ENCODE data around the gene TENT4A.

Gene TENT4A

DNA sequence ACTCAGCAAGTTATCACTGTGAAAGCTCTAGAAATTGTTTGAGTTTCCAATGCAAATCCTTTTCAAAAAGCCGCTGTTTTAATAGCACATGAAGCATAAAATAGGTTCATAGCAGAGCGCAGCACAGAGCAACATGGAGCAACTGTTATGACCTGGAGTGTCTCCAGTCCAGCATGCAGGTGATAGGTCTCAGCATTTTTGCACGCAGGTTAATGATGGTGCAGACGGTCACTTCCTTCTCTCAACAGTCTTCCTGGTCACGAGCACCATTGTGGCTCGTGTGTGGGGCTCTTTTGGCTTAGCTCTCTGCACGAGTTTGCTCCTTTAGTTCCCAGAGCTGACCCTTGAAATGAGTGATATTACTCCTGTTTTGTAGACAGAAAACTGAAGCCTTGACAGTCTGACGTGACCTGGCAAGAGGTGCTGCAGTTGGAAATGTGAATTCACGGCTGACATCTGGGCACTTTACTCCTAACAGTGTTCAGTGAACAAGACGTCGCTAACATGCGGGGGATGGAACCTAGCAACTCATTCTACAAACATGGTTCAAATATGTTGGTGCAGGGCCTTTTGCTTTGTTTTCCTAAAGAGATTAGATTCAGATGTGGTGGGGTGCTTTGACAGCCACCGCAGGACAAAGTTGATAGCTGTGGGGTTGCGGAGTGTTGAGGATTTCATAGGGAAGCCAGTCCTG, 10.0 kb downstream of the TENT4A start:
- TF ChIP-seq Cebpa-rat (IDR thresholded peaks at IDR 0.05) = no peak
- Histone ChIP-seq H3K4me3 (no peak overlapping the region), H3K4me1 (peaks cover 87 to 100% (median 99%) of the 10 kb centered on the region in 10 experiments), H3K9me3 (replicated peaks in 1 of 11) (no peaks in the 10 kb centered on the region), H3K36me3 (peaks cover 13 to 56% (median 36%) of the 10 kb centered on the region in 11 experiments; a peak in 20 of 22 replicates), H3K27me3 (no peaks in the 10 kb centered on the region), H3K9ac (no peak overlapping the region; a peak in 1 of 22 replicates), H3K27ac (no peak overlapping the region), H3K4me2 (peak overlapping the region; percentile 57 to 99 (median 86)), H4K20me1 (peaks cover 97 to 100% (median 100%) of the 10 kb centered on the region in 11 experiments)

GRCh38 chr5:6723816-6724300, 10.6 kb downstream of the TENT4A start:
- Histone ChIP-seq H3K36me3 (peaks cover 12 to 50% (median 30%) of the 10 kb centered on the region in 11 experiments; a peak in 20 of 22 replicates), H3K9me3 (replicated peaks in 1 of 11) (no peaks in the 10 kb centered on the region), H3K4me1 (peaks cover 87 to 100% (median 99%) of the 10 kb centered on the region in 10 experiments), H3K4me3 (no peak overlapping the region), H3K27ac (no peak overlapping the region), H3K4me2 (peak overlapping the region; percentile 57 to 99 (median 86); a peak in 19 of 22 replicates), H3K27me3 (no peaks in the 10 kb centered on the region), H3K9ac (no peak overlapping the region; a peak in 1 of 22 replicates), H4K20me1 (peaks cover 97 to 100% (median 100%) of the 10 kb centered on the region in 11 experiments)
- TF ChIP-seq Cebpa-rat (IDR thresholded peaks at IDR 0.05) = no peak

GRCh38 chr5:6724321-6724929, 11.2 kb downstream of the TENT4A start:
- Histone ChIP-seq H3K4me2 (peak overlapping the region in 9 of 11 experiments; percentile 72 to 99 (median 86); a peak in 12 of 22 replicates), H4K20me1 (peaks cover 96 to 100% (median 100%) of the 10 kb centered on the region in 11 experiments), H3K27ac (no peak overlapping the region), H3K4me3 (no peak overlapping the region), H3K4me1 (peaks cover 87 to 100% (median 100%) of the 10 kb centered on the region in 10 experiments), H3K9ac (no peak overlapping the region), H3K9me3 (replicated peaks in 1 of 11) (no peaks in the 10 kb centered on the region), H3K36me3 (peaks cover 12 to 45% (median 29%) of the 10 kb centered on the region in 11 experiments; a peak in 20 of 22 replicates), H3K27me3 (no peaks in the 10 kb centered on the region)
- TF ChIP-seq Cebpa-rat (IDR thresholded peaks at IDR 0.05) = no peak

DNA sequence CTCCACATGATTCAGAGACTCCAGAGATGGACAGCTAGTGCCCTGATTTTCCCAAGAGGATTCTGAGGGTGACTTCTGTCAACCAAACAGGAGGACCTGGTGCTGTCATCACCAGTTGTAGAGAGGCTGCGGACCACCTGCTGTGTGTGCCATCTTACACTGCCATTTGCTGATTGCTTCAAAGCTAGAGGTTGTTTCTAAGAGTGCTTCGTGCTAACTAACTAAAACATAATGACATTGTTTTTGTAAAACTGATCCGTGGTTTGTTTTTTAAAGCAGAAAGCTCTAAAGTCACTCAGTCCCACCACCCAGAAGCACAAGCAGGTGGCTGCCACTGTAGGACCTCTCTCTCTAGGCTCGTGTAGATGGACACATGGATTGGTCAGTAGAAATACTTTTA, 12.2 kb downstream of the TENT4A start:
- no peak overlapping the region for H3K27ac ChIP-seq

GRCh38 chr5:6726006-6726405, 12.8 kb downstream of the TENT4A start:
- Histone ChIP-seq H3K4me3 (0 out of 20 replicates have a peak overlapping the region, but pooled peaks of 1 of the 10 experiments have one; percentile 8), H3K9ac (peak overlapping the region in 3 of 11 experiments; percentile 30 to 51 (median 44); a peak in 3 of 22 replicates), H3K27me3 (no peaks in the 10 kb centered on the region), H3K36me3 (peaks cover 12 to 34% (median 24%) of the 10 kb centered on the region in 11 experiments; a peak in 19 of 22 replicates), H3K4me1 (peaks cover 87 to 100% (median 100%) of the 10 kb centered on the region in 10 experiments), H3K4me2 (peak overlapping the region; percentile 67 to 98 (median 83)), H4K20me1 (peaks cover 96 to 100% (median 100%) of the 10 kb centered on the region in 11 experiments), H3K27ac (peak overlapping the region in 4 of 11 experiments; percentile 6 to 64 (median 54); a peak in 6 of 22 replicates), H3K9me3 (replicated peaks in 1 of 11) (no peaks in the 10 kb centered on the region)
- no peak for TF ChIP-seq Cebpa-rat (IDR thresholded peaks at IDR 0.05)

More for the DNA sequence above, 12.2 kb downstream of the TENT4A start:
- Histone ChIP-seq H3K4me1 (peaks cover 87 to 100% (median 100%) of the 10 kb centered on the region in 10 experiments), H3K4me2 (peak overlapping the region; percentile 67 to 98 (median 83); a peak in 18 of 22 replicates), H3K9me3 (replicated peaks in 1 of 11) (no peaks in the 10 kb centered on the region), H3K36me3 (peaks cover 12 to 35% (median 23%) of the 10 kb centered on the region in 11 experiments; a peak in 18 of 22 replicates), H4K20me1 (peaks cover 96 to 100% (median 100%) of the 10 kb centered on the region in 11 experiments), H3K4me3 (no peak overlapping the region), H3K27me3 (no peaks in the 10 kb centered on the region), H3K9ac (peak overlapping the region in 1 of 11 experiments; percentile 25; a peak in 1 of 22 replicates)
- no peak for TF ChIP-seq Cebpa-rat (IDR thresholded peaks at IDR 0.05)

DNA sequence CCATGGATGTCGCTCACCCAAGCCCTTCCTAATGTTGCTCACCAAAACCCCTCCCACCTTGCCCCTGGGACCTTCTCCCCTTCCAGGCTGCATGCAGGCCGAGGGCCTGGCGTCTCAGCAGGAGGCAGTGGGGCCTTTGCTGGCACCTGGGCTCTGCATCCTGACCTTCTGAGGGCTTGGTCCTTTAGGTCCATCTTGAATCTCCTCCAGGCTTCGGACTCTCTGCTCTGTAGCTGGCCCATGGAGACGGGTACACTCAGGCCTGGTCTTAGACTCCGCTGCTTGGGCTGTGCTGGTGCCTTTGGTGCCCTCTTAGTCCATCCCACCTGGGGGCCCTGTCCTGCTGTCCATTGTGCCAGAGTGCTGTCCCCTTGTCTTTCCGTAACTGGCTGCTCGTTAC, 14.0 kb downstream of the TENT4A start:
- Histone ChIP-seq H3K4me1 (peaks cover 90 to 100% (median 100%) of the 10 kb centered on the region in 10 experiments), H3K9ac (peak overlapping the region in 5 of 11 experiments; percentile 1 to 51 (median 37); a peak in 8 of 22 replicates), H3K36me3 (peaks cover 12 to 34% (median 25%) of the 10 kb centered on the region in 11 experiments; a peak in 19 of 22 replicates), H3K4me3 (no peak overlapping the region), H4K20me1 (peaks cover 97 to 100% (median 100%) of the 10 kb centered on the region in 11 experiments), H3K27me3 (no peaks in the 10 kb centered on the region), H3K9me3 (replicated peaks in 1 of 11) (no peaks in the 10 kb centered on the region), H3K4me2 (peak overlapping the region; percentile 67 to 98 (median 83)), H3K27ac (peak overlapping the region in 8 of 11 experiments; percentile 29 to 64 (median 37); a peak in 11 of 22 replicates)
- no peak for TF ChIP-seq Cebpa-rat (IDR thresholded peaks at IDR 0.05)

DNA sequence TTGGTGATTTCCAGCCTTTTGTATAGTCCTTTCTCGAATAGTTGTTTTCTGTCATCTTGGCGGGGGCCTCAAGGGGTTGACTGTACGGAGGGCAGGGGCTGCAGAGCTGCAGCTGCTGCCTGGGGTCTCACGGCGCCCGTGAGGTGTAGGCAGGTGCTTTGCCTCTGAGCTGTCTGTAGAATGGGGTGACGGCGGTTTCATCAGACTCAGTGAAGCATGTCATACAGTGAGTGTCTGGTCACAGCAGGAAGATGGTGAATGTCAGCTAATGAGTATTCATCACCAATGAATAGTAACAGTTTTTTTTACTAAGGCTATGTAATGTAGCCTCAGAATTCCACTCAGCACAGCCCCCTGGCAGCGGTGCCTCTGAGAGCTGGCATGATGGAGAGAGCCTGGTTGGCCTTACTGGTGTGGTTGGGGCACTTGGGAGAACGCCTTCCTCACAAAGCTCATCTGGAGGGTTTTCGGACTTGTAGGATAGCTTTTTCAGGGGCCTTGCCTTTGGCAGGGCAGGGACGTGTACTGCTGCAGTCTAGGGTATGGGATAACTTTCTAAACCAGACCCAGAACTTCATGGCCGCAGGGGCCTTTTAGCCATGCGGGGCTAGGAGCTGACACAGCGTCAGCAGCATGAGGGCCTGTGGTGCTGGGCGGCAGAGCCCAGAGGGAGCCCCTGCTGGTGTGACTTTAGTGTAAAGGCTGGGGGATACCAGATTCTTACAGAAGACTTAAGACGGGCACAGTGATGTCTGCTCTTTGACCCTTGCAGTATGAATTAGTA, 15.0 kb downstream of the TENT4A start:
- H4K20me1 ChIP-seq = peaks cover 94 to 100% (median 99%) of the 10 kb centered on the region in 11 experiments
- H3K27me3 ChIP-seq = no peaks in the 10 kb centered on the region
- H3K9ac ChIP-seq = peak overlapping the region in 6 of 11 experiments; percentile 16 to 63 (median 43); a peak in 8 of 22 replicates
- no peak for TF ChIP-seq Cebpa-rat (IDR thresholded peaks at IDR 0.05)
- H3K9me3 ChIP-seq (replicated peaks in 1 of 11) = no peaks in the 10 kb centered on the region
- H3K27ac ChIP-seq = peak overlapping the region in 8 of 11 experiments; percentile 12 to 64 (median 46); a peak in 15 of 22 replicates
- peaks cover 12 to 39% (median 27%) of the 10 kb centered on the region in 11 experiments; a peak in 19 of 22 replicates for H3K36me3 ChIP-seq
- H3K4me3 ChIP-seq = no peak overlapping the region
- H3K4me1 ChIP-seq = peaks cover 90 to 100% (median 100%) of the 10 kb centered on the region in 10 experiments
- peak overlapping the region; percentile 67 to 98 (median 83) for H3K4me2 ChIP-seq

DNA sequence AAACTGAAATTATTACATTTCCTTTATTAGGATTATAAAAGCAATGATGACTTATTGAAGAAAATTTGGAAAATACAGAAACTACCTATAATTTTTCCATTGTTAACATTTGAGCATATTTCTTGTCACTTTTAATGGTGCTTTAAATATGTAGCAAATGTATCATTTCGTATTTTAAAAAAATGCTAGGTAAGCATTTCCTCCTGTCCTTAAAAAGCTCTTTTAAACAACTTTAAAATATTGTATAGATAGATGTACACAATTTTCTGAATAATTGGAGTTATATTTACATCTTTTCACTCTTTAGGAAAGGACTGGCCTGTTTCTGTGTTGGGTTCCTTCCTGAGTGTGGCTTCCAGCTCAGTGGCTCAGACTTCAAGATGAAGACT, 15.6 kb downstream of the TENT4A start:
- H3K36me3 ChIP-seq = peaks cover 12 to 36% (median 24%) of the 10 kb centered on the region in 11 experiments; a peak in 19 of 22 replicates
- H3K4me3 ChIP-seq = no peak overlapping the region
- peak overlapping the region; percentile 67 to 98 (median 83) for H3K4me2 ChIP-seq
- no peak for TF ChIP-seq Cebpa-rat (IDR thresholded peaks at IDR 0.05)
- H4K20me1 ChIP-seq = peaks cover 93 to 100% (median 99%) of the 10 kb centered on the region in 11 experiments
- no peaks in the 10 kb centered on the region for H3K9me3 ChIP-seq (replicated peaks in 1 of 11)
- peaks cover 90 to 100% (median 100%) of the 10 kb centered on the region in 10 experiments for H3K4me1 ChIP-seq
- peak overlapping the region in 4 of 11 experiments; percentile 16 to 63 (median 58); a peak in 5 of 22 replicates for H3K9ac ChIP-seq
- H3K27ac ChIP-seq = peak overlapping the region in 5 of 11 experiments; percentile 34 to 64 (median 58); a peak in 5 of 22 replicates
- no peaks in the 10 kb centered on the region for H3K27me3 ChIP-seq
